Left lung (tissue), 10 donors: Measurements from ENCODE around the gene NPM1. TPM values are rescaled to one million over a fixed set of nuclear protein-coding genes. Genes with fewer than 3 reads are reported as not detected.

Source experiments
- ATAC-seq: fragments of 200-7000 bp; cut with Tn5 transposase; one replicate; pipeline ENCODE4 v1.9.1; 2020; ENCODE audit warnings: moderate library complexity
- DNase-seq, 4 donors: peaks; one replicate each; pipeline ENCODE4 v3.0.0-alpha.2; 2013 to 2020
- H3K27ac ChIP-seq, 2 donors: fragments of 200-600 bp; sonication (generic) in 1 of 2; one replicate each; pipeline versions ENCODE4 v1.5.0 to v1.8.0; 2020 to 2021
- H3K27me3 ChIP-seq, 2 donors: fragments of 200-600 bp; sonication (generic) in 1 of 2; one replicate each; pipeline versions ENCODE4 v1.5.0 to v1.8.0; 2020 to 2021
- H3K36me3 ChIP-seq, 2 donors: fragments of 200-600 bp; sonication (generic) in 1 of 2; one replicate each; pipeline versions ENCODE4 v1.5.0 to v1.8.0; 2020 to 2021
- H3K4me1 ChIP-seq, 2 donors: fragments of 200-600 bp; one replicate each; pipeline ENCODE4 v1.8.0; 2021
- H3K4me3 ChIP-seq, 2 donors: fragments of 200-600 bp; sonication (generic) in 1 of 2; one replicate each; pipeline versions ENCODE4 v1.5.0 to v1.8.0; 2020 to 2021; ENCODE audit warnings: mild to moderate bottlenecking in 1 of 2
- H3K9me3 ChIP-seq, 2 donors: fragments of 200-600 bp; sonication (generic) in 1 of 2; one replicate each; pipeline versions ENCODE4 v1.5.0 to v1.8.0; 2020 to 2021
- CTCF ChIP-seq, 2 donors: fragments of 200-600 bp; sonication (generic) in 1 of 2; IDR thresholded peaks; one replicate each; pipeline versions ENCODE4 v1.5.0 to v1.8.0; 2021; ENCODE audit warnings: antibody characterized with exemption in 2 of 2
- intact Hi-C, 2 donors: fragments of 100-400 bp; cut with DNase I; formaldehyde crosslinking; loops; one replicate each; pipeline versions ENCODE4 v1.11.2 to v1.14.2; 2022
- polyA plus RNA-seq, 6 donors: library from polyadenylated mRNA; unstranded; fragments of 120-200 nt; gene quantifications; one replicate each; pipeline ENCODE4 v1.2.1, GENCODE V29; 2013; ENCODE audit not compliant: insufficient read length in 6 of 6
- total RNA-seq, 2 donors: library from RNA; stranded (reverse); fragmentation: NEBNext Ultra II Directional; extraction: Animal tissue kit (Norgen Biotek cat#: 25700); gene quantifications; one replicate each; pipeline ENCODE4 v1.2.1, GENCODE V29; 2021
- donor health status: DM: no; HTN: yes; CAD: no.
- donor health status: DM: no; HTN: no; CAD: no.

The NPM1 gene
- total and polyA plus RNA-seq, 8 donors, result 580 to 2,178 (median 1,976) TPM

- Histone ChIP-seq H3K4me1 (no peaks in the 10 kb centered on the region), H3K9me3 (no peaks in the 10 kb centered on the region), H3K36me3 (no peaks in the 10 kb centered on the region), H3K27ac (no peak overlapping the region), H3K4me3 (no peak overlapping the region), H3K27me3 (peaks cover 0 to 23% of the 10 kb centered on the region in 2 donors)
- DNase-seq, result no peak
- intact Hi-C loops, result no loop called here
- ATAC-seq, result no peak
- no peak for TF ChIP-seq CTCF (IDR thresholded peaks at IDR 0.05)
These were observed 23.8 kb upstream of the NPM1 start for GRCh38 chr5:171363846-171364245.

GRCh38 chr5:171365351-171365750 is 22.3 kb upstream of the NPM1 start:
- Histone ChIP-seq H3K9me3 (no peaks in the 10 kb centered on the region), H3K4me1 (no peaks in the 10 kb centered on the region), H3K27me3 (peaks cover 0 to 23% of the 10 kb centered on the region in 2 donors), H3K4me3 (no peak overlapping the region), H3K36me3 (no peaks in the 10 kb centered on the region), H3K27ac (no peak overlapping the region)
- ATAC-seq (no peak), DNase-seq (no peak)
- intact Hi-C loops, result no loop called here
- no peak for TF ChIP-seq CTCF (IDR thresholded peaks at IDR 0.05)

DNA sequence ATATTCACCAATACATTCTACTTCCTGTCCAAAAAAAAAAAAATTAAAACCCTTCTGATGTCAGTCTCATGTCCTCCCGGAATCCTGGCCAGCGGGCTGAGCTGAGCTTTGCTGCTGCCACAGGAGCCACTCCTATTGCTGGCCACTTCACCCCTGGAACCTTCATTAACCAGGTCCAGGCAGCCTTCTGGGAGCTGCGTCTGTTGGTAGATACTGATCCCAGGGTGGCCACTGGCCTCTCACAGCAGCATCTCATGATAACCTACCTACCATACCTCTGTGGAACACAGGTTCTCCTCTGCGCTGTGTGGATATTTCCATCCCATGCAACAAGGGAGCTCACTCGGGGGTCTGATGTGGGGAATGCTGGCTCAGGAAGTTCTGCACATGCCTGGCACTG is 21.0 kb upstream of the NPM1 start:
- no peaks in the 10 kb centered on the region for H3K9me3 ChIP-seq
- peaks cover 0 to 33% of the 10 kb centered on the region in 2 donors for H3K27me3 ChIP-seq
- no peak for TF ChIP-seq CTCF (IDR thresholded peaks at IDR 0.05)
- intact Hi-C loops, result no loop called here
- no peak overlapping the region for H3K27ac ChIP-seq
- H3K36me3 ChIP-seq, result no peaks in the 10 kb centered on the region
- ATAC-seq, result no peak
- no peaks in the 10 kb centered on the region for H3K4me1 ChIP-seq
- DNase-seq, result no peak
- H3K4me3 ChIP-seq, result no peak overlapping the region

DNA sequence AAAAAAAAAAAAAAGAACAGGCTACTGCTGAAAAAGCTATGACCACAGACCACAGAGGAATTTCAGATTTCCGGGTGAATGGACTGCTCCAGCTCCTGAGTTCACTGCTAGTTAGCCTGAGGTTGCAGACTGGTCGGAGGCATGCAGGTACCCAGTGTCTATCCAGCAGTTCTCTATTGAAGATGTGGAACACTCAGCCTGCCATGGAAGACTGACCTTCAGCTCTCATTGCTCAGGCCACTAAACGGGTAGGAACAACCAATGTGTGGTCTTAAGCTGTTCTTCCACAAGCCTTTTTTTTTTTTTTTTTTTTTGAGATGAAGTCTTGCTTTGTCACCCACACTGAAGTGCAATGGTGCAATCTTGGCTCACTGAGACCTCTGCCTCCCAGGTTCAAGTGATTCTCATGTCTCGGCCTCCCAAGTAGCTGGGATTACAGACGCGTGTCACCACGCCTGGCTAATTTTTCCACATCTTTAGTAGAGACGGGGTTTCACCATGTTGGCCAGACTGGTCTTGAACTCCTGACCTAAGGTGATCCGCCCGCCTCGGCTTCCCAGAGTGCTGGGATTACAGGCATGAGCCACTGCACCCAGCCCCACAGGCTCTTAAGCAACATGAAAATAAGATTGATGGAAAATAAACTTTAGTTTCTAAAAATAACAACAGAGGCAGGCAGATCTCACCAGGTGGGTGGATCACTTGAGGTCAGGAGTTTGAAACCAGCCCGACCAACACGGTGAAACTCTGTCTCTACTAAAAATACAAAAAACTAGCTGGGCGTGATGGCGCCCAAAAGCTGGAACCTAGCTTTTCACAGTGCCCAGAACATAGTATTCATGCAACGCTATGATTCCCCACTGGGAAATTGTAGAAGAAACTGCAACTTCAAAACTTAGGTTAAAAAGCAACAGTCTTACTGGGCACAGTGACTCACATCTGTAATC is 20.0 kb upstream of the NPM1 start:
- H3K27me3 ChIP-seq, result peaks cover 0 to 33% of the 10 kb centered on the region in 2 donors
- ATAC-seq (no peak), DNase-seq (no peak)
- no peak overlapping the region for H3K4me3 ChIP-seq
- no peak overlapping the region for H3K27ac ChIP-seq
- H3K4me1 ChIP-seq, result no peaks in the 10 kb centered on the region
- intact Hi-C loops, result no loop called here
- no peaks in the 10 kb centered on the region for H3K36me3 ChIP-seq
- H3K9me3 ChIP-seq, result no peaks in the 10 kb centered on the region
- TF ChIP-seq CTCF (IDR thresholded peaks at IDR 0.05), result no peak

DNA sequence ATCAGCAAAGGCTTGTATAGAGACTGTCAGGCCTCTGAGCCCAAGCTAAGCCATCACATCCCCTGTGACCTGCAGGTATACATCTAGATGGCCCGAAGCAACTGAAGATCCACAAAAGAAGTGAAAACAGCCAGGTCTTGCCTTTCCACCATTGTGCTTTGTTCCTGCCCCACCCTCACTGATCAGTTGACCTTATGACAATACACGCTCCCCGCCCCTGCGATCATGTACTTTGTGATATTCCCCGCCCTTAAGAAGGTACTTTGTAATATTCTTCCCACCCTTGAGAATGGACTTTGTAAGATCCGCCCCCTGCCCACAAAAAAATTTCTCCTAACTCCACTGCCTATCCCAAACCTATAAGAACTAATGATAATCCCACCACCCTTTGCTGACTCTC is 18.6 kb upstream of the NPM1 start:
- no peak for DNase-seq
- Histone ChIP-seq H3K36me3 (no peaks in the 10 kb centered on the region), H3K27ac (no peak overlapping the region), H3K4me3 (no peak overlapping the region), H3K27me3 (peaks cover 0 to 33% of the 10 kb centered on the region in 2 donors), H3K4me1 (no peaks in the 10 kb centered on the region), H3K9me3 (no peaks in the 10 kb centered on the region)
- no peak for ATAC-seq
- intact Hi-C loops, result no loop called here
- no peak for TF ChIP-seq CTCF (IDR thresholded peaks at IDR 0.05)
